Glutamatergic neuron (in vitro differentiated cells): ENCODE measurements around the gene SPATA12. TPM values are rescaled to one million over a fixed set of nuclear protein-coding genes. Genes with fewer than 3 reads are reported as not detected.

Experiments
- DNase-seq: peaks from one replicate; pipeline ENCODE4 v3.0.0; 2022
- H3K27ac Mint-ChIP-seq: one replicate; pipeline ENCODE4 v1.8.0; 2020; ENCODE audit warnings: mild to moderate bottlenecking, mixed read lengths, inconsistent platforms; ENCODE audit not compliant: unreplicated experiment
- H3K27me3 Mint-ChIP-seq: one replicate; pipeline ENCODE4 v1.8.0; 2020; ENCODE audit warnings: mild to moderate bottlenecking, moderate library complexity, mixed read lengths, inconsistent platforms; ENCODE audit not compliant: unreplicated experiment
- H3K36me3 Mint-ChIP-seq: one replicate; pipeline ENCODE4 v1.8.0; 2020; ENCODE audit warnings: mild to moderate bottlenecking, mixed read lengths, inconsistent platforms; ENCODE audit not compliant: unreplicated experiment
- H3K4me1 Mint-ChIP-seq: one replicate; pipeline ENCODE4 v1.8.0; 2020; ENCODE audit warnings: mild to moderate bottlenecking, low read depth, mixed read lengths, inconsistent platforms; ENCODE audit not compliant: unreplicated experiment
- H3K4me3 Mint-ChIP-seq: one replicate; pipeline ENCODE4 v1.8.0; 2020; ENCODE audit warnings: mild to moderate bottlenecking, mixed read lengths, inconsistent platforms; ENCODE audit not compliant: unreplicated experiment
- H3K9me3 Mint-ChIP-seq: one replicate; pipeline ENCODE4 v1.8.0; 2020; ENCODE audit warnings: mild to moderate bottlenecking, moderate library complexity, mixed read lengths, inconsistent platforms; ENCODE audit not compliant: unreplicated experiment
- total RNA-seq: library from RNA; stranded (reverse); fragmentation: NEBNext Ultra II Directional; extraction: Animal tissue kit (Norgen Biotek cat#: 25700); gene quantifications from one replicate; pipeline ENCODE4 v1.2.1, GENCODE V29; 2021; ENCODE audit not compliant: unreplicated experiment
- TF ChIP-seq, protein P1 (sequence below): fragments of 200-600 bp; sonication (generic); IDR thresholded peaks from one replicate; pipeline ENCODE4 v1.5.0; 2021; ENCODE audit not compliant: partially characterized antibody, unreplicated experiment

Gene SPATA12
- total RNA-seq, 1 donor from 2014 or later: not detected

DNA sequence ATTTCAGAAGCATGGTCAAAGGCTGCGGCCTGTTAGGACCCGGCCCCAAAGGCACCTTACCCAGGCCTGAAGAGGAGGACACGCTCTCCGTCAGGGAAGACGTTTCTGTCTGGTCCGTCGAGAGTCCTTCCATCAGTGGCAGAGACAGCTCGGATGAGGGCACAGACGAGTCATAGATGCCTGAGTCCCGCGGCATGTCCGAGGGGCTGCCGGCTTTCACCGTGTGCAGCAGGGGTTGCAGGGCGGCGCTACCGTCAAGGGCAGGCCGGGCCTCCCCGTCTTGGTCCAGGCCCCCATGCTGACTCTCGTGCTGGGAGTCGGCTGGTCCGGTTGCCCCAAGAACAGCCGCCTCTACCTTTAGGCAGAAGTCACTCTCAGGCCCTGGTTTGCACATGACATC, 37.1 kb downstream of the SPATA12 start:
- Mint-ChIP-seq H3K27me3 (peaks cover 3% of the 10 kb centered on the region), H3K27ac (no peak overlapping the region), H3K9me3 (no peaks in the 10 kb centered on the region), H3K4me1 (peaks cover 8% of the 10 kb centered on the region), H3K4me3 (no peak overlapping the region), H3K36me3 (no peaks in the 10 kb centered on the region)
- no peak for DNase-seq
- TF ChIP-seq, protein P1, sequence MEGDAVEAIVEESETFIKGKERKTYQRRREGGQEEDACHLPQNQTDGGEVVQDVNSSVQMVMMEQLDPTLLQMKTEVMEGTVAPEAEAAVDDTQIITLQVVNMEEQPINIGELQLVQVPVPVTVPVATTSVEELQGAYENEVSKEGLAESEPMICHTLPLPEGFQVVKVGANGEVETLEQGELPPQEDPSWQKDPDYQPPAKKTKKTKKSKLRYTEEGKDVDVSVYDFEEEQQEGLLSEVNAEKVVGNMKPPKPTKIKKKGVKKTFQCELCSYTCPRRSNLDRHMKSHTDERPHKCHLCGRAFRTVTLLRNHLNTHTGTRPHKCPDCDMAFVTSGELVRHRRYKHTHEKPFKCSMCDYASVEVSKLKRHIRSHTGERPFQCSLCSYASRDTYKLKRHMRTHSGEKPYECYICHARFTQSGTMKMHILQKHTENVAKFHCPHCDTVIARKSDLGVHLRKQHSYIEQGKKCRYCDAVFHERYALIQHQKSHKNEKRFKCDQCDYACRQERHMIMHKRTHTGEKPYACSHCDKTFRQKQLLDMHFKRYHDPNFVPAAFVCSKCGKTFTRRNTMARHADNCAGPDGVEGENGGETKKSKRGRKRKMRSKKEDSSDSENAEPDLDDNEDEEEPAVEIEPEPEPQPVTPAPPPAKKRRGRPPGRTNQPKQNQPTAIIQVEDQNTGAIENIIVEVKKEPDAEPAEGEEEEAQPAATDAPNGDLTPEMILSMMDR: no peak

DNA sequence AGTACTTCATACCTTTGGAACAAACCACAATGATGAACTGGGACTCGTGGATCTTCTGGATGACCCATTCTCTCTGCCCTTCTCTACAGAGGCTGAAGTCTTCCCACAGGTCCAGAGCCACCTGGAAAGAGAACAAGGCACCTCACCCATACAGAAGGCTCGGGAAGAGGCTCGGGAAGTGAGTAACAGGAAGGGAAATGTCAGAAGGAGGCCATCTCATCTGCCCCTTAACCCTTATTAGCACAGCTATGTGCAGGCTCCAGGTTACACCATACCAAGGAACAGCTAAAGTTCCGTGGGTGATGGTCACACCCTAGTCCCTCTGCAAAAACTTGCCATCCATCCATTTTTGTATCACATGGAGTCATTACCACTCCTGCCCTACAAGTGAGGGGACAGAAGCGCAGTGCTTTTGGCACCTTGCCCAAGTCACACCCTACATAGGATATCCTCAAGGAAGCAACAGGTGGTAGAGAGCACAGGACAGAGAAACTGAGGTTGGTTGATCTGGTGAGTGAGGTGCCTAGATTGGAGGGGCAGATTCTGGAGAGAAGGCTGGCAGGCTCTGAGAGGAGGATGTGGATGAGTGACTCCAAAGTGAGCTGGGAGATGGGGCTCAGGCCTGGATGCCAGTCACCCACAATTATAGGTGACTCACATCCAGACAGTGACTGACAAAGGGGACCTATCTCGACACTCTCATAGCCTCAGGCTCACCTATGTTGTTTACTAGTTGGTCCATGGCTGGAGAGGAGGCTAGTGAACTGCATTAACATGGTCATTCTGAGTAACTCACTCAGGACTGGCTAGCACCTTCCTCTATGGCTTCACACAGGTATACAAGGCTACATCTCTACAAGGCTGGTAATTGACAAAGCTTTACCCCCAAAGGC, 38.2 kb downstream of the SPATA12 start:
- Mint-ChIP-seq H3K27me3 (peaks cover 3% of the 10 kb centered on the region), H3K9me3 (no peaks in the 10 kb centered on the region), H3K4me1 (peaks cover 8% of the 10 kb centered on the region), H3K27ac (no peak overlapping the region), H3K4me3 (no peak overlapping the region), H3K36me3 (no peaks in the 10 kb centered on the region)
- DNase-seq: no peak
- TF ChIP-seq, protein P1: no peak

DNA sequence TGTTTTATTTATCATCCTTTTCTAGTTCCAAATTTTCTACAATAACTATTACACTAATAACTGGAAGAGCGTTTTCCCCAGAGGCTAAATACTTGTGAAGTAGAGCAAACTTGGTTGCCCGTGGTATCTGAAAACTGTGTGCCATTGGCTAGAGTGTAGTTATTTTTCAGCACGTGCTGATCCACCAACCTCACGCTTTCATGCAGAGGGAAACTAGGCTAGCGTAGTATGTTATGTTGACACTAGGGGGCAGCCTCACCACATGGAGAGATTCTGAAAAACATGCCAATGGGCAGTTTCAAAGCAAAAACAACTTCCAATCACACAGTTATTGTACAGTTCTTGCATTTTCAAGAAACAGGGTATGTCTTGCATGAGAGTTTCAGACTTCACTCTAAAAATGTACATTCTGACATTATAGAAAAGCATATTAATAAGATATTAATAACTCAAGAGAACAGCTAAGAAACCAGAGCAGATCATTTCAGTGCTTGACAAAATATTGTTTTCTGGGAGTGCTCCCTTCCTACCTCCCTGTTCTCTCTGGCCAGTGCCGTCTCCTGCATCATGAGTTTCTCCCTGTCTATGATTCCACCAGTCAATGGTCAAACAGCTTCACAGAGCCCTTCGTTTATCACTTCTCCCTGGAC, 39.7 kb downstream of the SPATA12 start:
- Mint-ChIP-seq H3K9me3 (no peaks in the 10 kb centered on the region), H3K36me3 (no peaks in the 10 kb centered on the region), H3K27ac (no peak overlapping the region), H3K4me1 (peaks cover 4% of the 10 kb centered on the region), H3K27me3 (peaks cover 3% of the 10 kb centered on the region), H3K4me3 (no peak overlapping the region)
- peak; percentile 73 for DNase-seq
- TF ChIP-seq, protein P1: peak; percentile 91

DNA sequence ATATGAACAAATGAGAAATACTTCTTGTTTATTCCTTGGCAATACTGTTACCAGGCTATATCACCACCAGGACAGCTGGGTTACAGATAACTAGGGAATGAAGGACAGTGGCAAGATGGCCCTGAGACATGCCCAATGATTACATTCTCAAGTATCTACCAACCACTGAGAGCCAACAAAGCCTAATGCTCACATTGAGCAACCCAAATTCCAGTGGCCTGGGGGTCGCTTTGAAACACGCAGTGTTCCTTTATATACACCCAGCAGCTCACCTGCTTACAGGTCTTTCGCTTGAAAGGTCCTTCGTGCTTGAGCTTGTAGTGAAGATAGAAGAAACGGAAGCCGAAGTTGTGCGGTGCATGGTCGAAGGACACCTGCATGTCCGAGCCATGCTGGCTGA, 45.1 kb downstream of the SPATA12 start:
- Mint-ChIP-seq H3K27me3 (peaks cover 4% of the 10 kb centered on the region), H3K4me1 (peaks cover 4% of the 10 kb centered on the region), H3K36me3 (no peaks in the 10 kb centered on the region), H3K9me3 (peaks cover 2% of the 10 kb centered on the region), H3K27ac (no peak overlapping the region), H3K4me3 (no peak overlapping the region)
- no peak for DNase-seq
- TF ChIP-seq, protein P1: no peak

DNA sequence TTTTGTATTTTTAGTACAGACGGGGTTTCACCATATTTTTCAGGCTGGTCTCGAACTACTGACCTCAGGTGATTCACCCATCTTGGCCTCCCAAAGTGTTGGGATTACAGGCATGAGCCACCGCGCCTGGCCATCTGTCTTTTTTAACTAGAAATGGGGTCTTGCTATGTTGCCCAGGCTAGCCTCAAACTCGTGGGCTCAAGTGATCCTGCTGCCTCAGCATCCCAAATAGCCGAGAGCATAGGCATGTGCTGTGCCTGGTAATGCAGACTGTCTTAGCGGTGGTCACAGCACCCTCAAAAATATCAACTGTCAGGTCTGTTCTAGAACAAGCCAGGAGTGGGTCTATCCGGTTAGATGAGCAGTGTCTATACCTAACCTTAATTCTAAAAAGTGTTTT, 48.2 kb downstream of the SPATA12 start:
- Mint-ChIP-seq H3K27ac (no peak overlapping the region), H3K9me3 (peaks cover 2% of the 10 kb centered on the region), H3K4me1 (peaks cover 10% of the 10 kb centered on the region), H3K27me3 (peaks cover 6% of the 10 kb centered on the region), H3K36me3 (peaks cover 7% of the 10 kb centered on the region), H3K4me3 (no peak overlapping the region)
- TF ChIP-seq, protein P1: no peak
- no peak for DNase-seq
